ENCODE data around the gene DHX35.

DNA sequence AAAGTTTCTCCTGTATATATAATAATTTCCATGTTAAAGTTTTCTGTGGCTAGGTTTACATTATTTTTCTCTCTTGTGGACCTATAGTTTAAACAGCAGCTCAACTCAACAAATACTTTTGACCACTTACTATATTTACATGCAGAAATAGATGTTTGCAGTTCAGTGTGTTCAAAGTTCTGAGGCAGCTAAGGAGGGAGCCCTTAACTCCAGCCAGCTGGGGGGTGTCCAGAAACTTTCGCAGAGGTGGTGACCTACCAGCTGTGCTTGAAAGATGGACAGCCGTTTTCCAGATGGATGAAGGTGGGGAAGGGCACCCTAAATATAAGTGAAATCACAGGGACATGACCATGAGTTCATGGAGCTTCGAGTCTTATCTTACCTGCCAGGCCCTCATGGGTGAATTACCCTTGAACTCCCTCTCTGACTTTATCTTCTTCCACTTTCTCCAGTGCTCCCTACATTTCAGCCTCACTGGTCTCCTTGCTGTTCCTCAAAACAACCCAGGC lies 33.4 kb downstream of the DHX35 start:
- TF ChIP-seq, protein P1, sequence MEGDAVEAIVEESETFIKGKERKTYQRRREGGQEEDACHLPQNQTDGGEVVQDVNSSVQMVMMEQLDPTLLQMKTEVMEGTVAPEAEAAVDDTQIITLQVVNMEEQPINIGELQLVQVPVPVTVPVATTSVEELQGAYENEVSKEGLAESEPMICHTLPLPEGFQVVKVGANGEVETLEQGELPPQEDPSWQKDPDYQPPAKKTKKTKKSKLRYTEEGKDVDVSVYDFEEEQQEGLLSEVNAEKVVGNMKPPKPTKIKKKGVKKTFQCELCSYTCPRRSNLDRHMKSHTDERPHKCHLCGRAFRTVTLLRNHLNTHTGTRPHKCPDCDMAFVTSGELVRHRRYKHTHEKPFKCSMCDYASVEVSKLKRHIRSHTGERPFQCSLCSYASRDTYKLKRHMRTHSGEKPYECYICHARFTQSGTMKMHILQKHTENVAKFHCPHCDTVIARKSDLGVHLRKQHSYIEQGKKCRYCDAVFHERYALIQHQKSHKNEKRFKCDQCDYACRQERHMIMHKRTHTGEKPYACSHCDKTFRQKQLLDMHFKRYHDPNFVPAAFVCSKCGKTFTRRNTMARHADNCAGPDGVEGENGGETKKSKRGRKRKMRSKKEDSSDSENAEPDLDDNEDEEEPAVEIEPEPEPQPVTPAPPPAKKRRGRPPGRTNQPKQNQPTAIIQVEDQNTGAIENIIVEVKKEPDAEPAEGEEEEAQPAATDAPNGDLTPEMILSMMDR (IDR thresholded peaks at IDR 0.05), result no peak
- TF ChIP-seq POLR2A (IDR thresholded peaks at IDR 0.05), result no peak
